ENCODE measurements around the gene SCN5A.

Gene SCN5A

DNA sequence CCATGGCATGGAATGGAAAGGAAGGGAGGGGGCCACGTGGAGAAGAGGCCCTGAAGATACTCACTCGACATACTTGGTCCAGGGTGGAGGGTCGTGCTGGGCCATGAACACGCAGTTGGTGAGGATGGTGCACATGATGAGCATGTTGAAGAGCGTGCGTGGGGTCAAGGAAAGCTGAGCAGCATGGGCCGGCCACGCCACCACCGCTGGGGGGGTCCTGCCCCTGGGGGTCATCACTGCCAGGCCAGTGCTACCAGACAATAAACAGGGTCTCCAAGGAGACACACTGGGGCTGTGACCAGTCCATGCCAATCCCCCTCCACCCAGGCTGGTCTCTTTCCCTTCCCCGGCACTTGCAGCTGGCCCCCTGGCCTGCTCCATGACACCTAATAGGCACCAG is 27.2 kb downstream of the SCN5A start:
- DNase-seq = no peak

GRCh38 chr3:38620236-38620635 is 29.3 kb downstream of the SCN5A start:
- no peak for DNase-seq

- DNase-seq = no peak
Observed at GRCh38 chr3:38618343-38618742, 31.1 kb downstream of the SCN5A start.

DNA sequence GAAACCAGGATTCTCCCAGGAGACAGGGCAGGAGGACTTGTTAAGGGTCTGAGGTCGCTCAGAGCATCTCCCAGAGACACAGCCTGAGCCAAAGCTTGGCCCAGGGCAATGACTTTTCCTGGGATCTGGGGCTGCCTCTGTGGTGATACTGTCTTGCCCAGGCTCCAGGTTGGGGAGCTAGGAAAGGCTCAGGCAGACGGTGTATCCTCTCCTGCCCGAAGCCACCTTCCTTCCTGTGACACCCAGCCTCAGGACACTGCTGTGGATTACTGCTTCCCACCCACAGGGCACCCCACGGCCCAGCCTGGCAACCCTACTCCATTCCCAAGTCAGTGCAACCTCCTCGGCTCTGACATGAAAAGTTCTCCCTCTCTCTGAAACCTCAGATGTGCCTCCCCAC is 31.9 kb downstream of the SCN5A start:
- DNase-seq = no peak

DNA sequence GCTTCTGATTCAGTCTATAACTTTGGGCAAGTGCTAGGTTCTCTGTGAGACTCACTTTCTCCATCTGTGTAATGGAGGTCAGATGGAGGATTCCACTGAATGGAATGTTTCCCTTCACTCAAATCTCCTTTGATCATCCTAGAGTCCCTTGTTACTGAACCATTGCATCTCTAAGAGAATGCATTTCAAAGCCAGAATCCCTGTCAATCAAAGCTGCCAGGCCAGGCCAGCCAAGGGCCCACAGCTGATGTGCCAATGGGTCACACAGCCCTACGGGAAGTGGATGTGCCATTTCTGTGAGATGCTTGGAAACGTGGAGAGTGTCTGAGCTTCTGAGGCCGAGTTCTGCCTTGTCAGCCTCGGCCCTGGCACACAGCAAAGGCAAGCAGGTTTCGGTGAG is 32.4 kb downstream of the SCN5A start:
- no peak for DNase-seq

- DNase-seq = no peak
Observed at GRCh38 chr3:38616658-38617057, 32.8 kb downstream of the SCN5A start.

DNA sequence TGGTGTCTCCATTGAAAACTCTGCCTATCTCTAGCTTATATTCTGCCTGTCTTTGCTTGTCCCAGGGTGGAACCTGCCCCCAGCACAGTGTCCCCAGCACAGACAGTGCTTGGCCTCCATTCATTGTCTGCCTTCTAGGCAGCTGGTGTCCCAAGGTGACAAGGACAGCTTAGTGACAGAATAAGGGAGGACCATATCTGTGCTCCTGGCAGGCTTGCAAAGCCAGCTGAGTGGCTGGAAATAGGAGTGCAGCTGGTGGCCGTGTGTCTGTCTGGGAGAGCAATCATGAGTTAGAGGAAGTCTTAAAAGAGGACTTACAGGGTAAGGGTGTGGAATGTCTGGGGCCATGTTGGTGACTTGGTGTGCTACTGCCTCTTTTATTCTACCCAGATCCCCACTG is 33.4 kb downstream of the SCN5A start:
- no peak for DNase-seq

DNA sequence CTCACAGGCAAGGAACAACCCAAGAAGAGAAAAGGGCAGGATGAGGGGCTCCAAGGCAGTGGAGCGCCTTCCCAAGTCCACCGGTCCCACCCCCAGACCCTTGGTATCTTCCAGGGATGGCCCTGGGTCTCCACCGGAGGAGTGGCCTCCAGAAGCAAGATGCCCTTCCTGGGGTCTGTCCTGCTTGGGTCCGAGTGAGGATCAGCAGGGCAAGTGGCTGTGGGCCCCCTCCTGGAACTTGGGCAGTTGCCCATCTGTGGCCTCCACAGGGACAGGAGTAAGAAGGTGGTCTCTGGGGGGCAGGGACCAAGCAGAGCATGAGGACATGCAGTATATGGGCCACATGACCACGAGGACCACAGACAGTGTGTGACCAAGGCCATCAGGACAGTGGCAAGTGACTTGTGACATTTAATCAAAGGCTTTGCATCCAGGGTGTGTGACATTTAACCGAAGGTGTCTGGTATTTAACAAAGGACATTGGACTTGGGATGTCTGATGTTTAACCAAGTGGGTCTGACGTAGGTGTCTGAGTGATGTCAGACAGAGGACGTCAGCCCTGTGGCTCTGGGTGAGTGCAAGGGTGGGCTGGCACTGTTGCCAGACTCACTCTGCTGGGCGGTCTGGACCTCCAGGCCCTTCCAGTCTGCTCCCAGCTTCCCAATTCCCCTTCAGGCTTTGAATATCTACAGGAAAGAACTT is 34.7 kb downstream of the SCN5A start:
- no peak for DNase-seq

DNA sequence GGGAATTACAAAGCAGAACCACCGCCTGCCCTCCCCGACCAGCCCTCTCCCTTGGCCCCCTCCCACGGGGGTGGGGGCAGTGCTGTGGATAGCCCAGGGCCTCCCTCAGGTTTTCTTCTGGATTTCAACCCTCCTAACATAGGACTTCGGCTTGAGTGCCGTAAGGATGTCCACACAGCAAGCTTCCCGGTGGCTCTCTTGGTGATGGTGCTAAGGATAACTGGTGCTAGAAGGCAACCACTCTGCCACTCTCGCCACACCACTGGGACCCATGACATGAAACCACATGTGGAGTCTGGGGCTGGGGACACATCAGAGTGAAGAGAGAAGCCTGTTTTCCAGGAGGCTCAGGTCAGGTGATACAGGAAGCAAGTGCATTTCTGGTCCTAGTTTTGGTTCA is 35.4 kb downstream of the SCN5A start:
- DNase-seq = no peak

DNA sequence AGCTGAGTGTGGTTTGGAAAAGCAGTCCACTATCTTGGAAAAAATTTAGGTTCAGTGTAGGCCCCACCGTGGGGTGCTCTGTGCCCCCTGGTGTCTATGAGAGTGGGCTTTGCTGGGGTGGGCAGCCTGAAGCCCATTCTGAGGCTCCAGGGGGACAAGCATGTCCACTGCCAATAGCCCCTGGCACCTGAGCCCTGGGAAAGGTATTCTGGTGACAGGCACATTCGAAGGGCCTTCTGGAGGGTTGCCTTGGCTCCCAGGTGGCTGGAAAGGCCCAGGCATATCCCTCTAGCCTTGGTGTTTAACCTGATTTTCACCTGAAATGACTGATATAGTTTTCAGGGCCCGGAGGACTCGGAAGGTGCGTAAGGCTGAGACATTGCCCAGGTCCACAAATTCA is 36.1 kb downstream of the SCN5A start:
- DNase-seq = no peak

DNA sequence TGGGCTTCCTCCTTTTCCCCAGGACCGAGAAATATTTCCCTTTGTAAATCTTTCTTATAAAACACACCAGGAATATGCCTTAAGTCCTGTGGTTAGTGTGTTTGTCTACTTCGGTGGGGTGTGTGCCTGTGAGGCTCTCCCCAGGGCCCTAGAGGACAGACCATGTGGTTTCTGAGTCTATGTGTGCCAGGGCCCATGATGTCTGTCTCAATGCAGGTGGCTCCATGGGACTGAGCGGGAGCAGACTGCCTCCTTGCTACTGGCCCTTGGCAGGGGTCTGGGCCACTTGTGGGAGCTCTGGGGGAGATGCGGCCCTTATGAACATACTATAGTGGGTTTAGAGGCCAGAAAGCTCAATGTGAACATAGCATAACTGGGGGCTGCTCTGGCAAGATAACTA is 37.6 kb downstream of the SCN5A start:
- no peak for DNase-seq

DNA sequence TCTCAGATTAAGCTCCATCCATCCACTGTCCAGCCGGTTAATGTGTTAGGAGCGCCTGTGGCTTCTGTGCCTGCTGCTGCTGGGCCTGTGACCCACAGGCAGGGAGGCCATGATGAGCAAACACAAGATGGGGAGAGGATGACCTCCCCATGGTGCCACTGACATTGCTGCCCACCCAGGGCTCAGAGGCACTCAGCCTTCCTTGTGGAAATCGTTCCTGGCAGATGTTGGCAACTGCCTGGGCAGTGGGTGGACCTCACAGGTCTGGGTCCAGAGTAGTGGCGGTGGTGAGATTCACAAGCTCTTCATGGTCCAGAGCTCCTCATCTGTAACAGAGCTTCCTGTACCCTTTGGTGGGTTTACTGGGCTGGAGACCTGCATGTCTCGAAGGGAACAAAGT is 38.6 kb downstream of the SCN5A start:
- DNase-seq = no peak

GRCh38 chr3:38610436-38610835 is 39.1 kb downstream of the SCN5A start:
- no peak for DNase-seq

- DNase-seq = no peak
Observed at GRCh38 chr3:38609386-38610111, 39.9 kb downstream of the SCN5A start.

DNA sequence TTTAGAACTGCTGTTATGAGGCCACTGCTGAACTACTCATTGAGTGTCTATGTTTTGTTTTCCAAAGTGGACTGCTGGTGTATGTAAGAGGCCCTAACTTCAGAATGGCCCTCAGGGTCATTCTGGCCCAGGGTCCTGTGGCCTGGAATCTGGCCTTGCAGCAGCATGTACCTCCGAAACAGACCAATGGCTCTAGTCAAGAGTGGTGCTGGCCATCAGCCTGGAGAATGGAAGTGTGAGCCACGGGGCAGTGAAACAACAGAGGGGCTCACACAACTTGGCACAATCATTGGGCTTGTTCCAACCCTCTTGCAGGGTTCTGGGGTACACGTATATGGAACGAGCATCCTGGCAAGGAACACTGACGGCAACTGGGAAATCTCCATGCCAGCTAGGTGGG is 40.5 kb downstream of the SCN5A start:
- no peak for DNase-seq

DNA sequence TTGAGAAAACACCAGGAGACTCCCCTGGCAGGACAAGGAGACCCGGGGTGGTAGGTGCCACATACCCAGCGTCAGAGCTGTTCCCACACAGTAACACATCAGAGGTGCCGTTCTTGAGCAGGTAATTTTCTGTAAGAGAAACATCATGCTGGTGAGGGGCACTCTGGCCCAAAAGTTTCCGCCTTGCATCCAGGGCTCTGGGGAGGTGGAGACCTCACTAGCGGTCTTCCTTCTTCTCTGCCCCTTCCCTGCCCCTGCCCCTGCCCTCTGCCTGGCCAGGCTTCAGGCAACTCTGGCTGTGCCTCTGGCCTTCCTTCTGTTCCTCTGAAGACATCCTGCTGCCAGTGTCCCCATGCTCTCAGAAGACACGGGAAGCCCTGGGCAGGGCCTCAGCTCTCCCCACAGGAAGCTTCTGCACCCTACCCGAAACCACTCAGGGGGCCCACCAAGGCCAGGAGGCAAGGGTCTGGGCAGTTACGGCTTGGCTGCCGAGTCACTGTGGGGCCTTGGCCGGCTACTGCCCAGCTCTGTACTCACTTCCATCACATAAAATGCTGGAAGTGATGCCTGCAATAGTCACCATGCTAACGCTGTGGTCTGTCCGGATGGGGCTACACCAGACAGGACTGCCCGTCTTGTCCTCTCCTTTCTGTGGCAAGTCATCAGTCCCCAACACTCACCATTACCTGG is 41.3 kb downstream of the SCN5A start:
- DNase-seq = no peak

DNA sequence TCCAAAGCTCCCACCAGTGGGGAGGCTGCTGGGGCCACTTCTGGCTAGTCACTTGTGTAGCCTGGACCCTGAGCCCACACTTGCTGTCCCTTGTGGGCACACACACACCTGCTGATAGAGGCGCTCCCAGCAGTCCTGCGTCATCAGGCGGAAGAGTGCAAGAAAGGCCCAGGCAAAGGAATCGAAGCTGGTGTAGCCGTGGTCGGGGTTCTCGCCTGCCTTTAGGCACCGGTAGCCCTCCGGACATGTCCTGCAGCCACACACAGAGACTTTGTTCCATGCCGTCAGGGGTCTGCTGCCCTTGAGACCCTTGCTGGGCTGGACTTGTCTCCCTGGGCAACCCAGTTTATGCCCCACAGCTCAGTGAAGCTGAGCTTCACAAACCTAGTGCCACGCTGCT is 42.9 kb downstream of the SCN5A start:
- DNase-seq = no peak

DNA sequence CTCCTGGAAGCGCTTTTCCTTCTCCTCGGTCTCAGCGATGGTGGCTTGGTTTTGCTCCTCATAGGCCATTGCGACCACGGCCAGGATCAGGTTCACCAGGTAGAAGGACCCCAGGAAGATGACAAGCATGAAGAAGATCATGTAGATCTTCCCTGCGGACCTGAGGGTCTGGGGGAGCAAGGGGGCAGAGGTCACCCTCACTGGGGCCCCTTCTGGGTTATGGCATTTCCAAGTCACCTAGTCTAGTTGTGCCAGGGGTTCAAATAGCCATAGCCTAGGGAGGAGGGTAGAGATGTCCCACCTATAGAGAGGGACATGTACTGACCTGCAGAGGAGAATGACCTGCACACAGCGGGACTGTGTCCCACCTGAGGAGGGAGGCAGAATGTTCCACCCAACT is 43.5 kb downstream of the SCN5A start:
- DNase-seq = no peak

DNA sequence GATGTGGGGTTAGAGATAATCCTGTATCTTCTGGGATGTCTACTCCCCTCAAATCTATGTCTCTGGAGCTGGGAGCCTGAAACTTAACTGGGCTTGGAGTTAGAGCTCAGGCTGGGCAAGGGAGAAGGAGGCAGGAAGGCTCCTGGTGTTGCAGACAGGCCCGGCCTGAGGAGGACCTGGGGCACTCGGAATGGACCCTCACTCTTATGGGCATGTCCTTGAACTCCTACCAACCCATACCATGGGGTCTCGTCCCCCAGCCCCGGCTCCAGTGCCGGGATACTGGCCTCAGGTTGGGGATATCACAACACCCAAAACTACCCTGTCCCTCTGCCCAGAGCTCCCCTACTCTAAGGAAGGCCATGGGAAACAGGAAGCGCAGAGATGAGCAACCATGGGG is 45.2 kb downstream of the SCN5A start:
- DNase-seq = no peak

GRCh38 chr3:38603731-38604131 is 45.8 kb downstream of the SCN5A start:
- no peak for DNase-seq

DNA sequence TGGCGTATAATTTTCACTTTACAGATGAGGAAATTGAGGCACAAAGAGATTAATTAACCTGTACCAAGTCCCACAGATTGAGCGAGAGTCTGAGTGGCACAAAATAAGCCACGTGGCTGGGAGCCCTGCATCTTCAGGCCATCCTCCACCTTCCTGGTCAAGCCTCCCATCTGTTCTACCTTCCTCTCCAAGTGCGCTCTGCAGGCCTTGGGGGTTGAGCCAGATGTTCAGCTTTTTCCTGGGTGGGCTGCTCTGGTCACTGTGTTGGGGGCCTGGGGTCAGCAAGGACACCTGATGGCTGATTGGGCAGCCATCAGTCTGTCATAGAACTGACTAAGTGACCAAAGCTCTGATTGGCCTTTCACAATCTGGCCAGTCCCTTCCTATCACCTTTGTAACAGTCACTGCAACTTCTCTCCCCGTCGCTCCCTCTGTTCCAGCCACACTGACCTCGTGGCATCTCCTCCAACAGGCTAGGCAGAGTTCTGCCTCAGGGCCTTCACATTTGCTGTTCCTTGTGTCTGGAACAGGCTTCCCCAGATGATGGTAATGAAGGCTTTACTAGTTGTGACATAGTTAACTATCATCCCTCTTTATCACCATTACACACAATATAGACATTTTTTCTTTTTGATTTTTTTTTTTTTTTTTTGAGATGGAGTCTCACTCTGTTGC is 46.8 kb downstream of the SCN5A start:
- DNase-seq = no peak

GRCh38 chr3:38601956-38602550 is 47.4 kb downstream of the SCN5A start:
- DNase-seq = no peak

DNA sequence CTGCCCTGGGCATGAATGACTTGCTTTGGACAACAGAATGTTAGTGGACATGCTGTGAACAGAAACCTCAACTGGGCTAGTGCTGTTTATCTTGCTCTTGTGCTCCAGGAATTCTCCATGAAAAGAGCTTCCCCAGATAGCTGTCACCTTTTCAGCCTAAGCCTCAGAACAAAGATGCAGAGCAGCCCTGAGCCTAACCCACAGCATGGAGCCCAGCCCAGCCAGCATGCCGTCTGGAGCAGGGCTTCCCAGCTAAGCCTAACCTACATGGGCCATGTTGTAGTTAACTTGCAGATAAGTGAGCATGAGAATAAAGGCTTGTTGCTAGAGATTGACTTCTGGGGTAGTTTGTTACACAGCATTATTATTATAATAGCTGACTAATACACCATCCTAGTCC is 48.9 kb downstream of the SCN5A start:
- no peak for DNase-seq
